IPS DF 4.7 (cell line): ENCODE data around the gene FAM228A.
"Not testable (repeated sequence)": the region's sequence is repeated elsewhere in the genome, so short reads cannot be mapped to it uniquely, and the experiment has no call there.

Experiments used
- DNase-seq: peaks from one replicate; pipeline ENCODE4 v3.0.0-alpha.2; 2013; ENCODE audit warnings: low spot score; ENCODE audit errors: extremely low read depth

The FAM228A gene

DNA sequence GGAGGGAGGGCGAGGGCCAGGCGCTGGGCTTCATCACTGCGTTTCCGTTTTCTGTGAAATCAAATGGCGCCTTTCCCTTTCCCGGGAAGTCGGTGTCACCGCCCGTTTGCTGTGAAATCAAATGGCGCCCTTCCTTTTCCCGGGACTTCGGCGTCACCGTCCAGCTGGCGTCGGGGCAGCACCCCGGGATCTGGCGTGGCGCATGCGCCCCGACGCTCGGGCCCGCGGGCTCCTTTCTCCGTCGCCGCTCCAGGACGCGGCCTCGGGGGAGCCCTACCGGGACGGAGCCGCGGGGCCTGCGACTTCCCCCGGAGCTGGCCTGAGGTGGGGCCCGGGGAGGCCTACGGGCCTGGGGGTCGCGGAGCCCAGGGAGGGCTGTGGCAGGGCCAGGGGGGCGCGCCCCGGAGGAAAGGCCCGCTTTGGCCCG lies at the start of gene FAM228A:
Gene FAM228A (plus strand): TSS at position 203 of the 427 bp plus-strand sequence. CDS start 428 bp downstream, outside the sequence.
- DNase-seq, result no peak

DNA sequence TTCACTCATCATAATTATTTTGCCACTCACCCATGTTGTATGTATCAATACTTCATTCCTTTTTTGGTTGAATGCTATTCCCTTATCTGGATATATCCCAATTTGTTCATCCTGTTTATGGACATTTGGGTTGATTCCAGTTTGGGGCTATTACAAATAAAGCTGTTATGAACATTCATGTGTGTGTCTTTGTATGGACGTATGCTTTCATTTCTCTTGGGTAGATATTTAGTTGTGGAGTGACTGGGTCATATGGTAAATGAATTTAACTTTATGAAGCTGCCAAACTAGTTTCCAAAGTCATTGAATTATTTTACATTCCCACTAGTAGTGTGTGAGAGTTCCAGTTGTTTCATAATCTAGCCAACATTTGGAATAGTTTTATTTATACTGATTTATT lies 48.9 kb upstream of the FAM228A start:
- DNase-seq, result no peak

DNA sequence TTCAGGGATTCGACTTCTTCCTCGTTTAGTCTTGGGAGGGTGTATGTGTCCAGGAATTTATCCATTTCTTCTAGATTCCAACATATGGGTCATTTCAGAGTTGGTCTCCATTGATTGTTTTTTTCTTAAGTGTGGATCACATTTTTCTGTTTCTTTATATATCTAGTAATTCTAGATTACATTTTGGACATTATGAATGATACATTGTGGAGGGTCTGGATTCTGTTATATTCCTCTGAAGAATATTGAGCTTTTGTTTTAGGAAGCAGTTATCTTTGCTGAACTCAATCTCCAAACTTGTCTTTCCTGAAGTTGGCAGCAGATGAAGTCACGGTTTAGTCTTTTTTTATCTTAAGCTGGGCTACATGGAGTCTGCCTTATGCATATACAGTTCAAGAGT lies 42.3 kb upstream of the FAM228A start:
- no peak for DNase-seq

DNA sequence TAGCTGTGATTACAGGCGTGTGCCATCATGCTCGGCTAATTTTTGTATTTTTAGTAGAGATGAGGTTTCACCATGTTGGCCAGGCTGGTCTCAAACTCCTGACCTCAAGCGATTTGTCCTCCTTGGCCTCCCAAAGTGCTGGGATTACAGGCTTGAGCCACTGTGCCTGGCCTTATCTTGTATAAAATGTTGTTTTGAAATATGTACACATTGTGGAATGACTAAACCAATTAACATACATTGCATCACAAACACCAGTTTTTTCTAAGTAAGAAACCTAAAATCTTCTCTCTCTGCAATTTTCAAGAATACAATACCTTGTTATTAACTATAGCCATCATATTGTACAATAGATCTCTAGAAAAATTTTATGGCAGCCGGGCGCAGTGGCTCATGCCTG lies 34.5 kb upstream of the FAM228A start:
- DNase-seq, result not testable (repeated sequence)

DNA sequence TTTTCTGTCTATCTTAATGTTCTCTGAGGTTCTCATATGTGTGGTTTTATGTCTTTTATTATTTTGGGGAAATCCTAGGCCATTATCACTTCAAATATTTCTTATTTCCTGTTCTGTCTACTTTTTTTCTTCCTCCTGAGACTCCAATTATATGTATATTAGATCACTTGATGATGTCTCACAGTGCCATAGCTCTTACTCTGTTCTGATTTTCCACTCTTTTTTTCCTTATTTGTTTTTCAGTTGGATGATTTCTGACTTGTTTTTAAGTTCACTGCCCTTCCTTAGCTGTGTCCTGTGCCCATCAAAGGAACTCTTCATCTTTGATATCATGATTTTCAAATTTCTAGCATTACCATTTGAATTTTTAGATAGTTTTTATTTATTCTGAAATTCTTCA lies 27.5 kb upstream of the FAM228A start:
- no peak for DNase-seq

DNA sequence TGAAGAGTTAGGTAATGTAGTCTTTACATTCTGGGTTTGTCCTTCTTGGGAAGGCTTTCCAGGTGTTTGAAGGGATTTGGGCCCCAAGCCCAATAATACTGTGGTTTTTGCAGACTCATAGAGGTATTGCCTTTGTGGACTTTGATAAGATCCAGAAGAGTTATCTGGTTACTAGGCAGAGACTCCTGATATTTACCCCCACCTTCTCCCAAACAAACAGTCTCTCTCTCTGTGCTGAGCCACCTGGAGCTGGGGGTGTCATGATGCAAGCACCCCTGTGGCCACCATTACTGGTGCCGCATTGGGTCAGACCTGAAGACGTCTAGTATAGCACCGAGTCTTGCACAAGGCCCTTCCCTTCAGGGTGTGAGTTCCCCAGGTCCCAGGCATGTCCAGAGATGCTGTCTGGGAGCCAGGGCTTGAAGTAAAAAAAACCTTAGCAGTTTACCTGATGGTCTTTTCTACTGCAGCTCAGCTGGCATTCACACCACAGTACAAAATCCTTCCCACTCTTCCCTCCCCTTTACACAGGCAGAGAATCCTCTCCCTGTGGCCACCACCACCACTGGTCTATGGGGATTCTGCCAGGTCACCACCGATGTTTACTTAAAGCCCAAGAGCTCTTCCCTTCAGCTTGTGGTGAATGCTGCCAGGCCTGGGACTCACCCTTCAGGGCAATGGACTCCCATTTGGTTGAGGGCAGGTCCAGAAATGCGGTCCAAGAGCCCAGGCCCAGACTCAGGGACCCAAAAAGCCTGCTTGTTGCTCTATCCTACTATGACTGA lies 22.2 kb upstream of the FAM228A start:
- no peak for DNase-seq

DNA sequence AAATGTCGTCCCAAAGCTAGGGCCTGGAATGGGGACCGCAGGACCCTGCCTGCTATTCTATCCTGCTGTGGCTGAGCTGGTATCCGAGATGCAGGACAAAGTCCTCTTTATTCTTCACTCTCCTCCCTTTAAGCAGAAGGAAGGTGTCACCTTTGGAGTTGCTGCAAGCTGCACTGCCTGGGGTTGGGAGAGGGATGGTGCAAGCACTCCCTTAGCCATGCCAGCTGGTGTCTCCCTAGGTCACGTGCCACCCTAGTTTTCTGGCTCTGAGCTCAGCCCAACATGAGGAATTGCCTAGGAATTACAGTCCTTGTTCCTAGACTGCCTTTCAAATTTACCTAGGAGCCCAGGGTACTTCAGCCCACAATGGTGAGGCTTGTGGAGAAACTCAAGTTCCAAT lies 21.4 kb upstream of the FAM228A start:
- DNase-seq, result no peak

DNA sequence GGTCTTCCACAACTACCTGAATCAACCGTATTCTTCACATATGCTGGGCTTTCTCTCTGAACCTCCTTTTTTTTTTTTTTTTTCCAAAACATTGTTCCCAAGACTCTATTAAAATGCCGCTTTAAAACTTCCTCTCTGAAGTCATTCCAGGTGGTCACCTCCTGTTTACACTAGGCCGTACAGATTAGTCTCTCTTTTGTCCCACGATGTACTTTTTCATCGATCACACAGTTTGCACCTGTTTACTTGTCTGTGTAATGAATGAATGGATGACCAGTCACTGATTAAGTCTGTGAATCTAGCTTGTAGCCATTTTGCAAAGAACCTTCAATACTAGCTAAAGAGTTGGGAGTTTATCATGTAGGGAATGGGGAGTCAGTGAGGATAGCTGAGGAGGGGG lies 16.7 kb upstream of the FAM228A start:
- DNase-seq, result no peak

DNA sequence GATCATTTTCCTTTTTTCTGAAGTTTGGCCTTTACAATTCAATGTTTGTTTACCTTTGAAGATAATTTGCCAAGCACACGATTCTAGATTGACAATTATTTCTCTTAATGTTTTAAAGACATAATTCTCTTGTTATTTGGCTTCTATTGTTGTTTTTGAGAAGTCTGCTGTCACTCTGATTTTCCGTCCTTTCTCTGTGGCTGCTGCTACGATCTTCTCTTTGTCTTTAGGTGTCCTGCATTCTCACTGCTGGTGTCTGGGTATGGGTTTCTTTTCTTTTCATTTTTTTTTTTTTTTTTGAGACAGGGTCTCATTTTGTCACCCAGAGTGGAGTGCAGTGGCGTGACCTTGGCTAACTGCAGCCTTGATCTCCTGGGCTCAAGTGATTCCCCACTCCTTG lies 15.1 kb upstream of the FAM228A start:
- no peak for DNase-seq

DNA sequence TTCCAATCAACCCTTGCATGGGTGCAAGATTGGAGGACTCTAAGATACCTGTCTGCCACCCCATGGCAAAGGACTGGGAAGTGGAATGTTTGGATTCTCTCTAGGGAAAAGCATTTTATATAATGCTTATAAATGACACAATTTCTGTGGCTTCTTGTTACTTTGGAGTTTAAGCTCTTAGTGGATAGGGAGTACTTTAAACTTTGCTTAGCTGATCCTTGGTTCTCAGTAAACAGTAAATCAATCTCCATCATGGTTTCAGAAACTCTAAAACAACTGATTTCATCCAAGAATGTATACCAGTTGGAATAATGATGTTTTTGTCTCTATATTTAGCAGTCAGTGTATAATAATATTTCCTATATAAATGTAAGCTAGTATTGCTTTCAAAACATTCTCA lies 14.1 kb upstream of the FAM228A start:
- no peak for DNase-seq

DNA sequence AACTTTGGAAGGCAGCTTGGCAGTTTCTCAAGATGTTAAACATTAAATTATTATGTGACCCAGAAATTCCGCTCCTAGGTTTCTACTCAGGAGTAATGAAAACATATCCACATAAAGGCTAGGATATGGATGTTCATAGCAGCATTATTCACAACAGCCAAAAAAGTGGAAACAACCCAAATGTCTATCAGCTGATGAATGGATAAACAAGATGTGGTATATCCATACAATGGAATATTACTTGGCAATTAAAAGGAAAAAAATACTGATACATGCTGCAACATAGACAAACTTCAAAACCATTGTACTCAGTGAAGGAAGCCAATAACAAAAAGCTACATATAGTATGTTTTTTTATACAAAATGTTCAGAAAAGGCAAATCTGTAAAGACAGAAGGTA lies 12.4 kb upstream of the FAM228A start:
- no peak for DNase-seq

DNA sequence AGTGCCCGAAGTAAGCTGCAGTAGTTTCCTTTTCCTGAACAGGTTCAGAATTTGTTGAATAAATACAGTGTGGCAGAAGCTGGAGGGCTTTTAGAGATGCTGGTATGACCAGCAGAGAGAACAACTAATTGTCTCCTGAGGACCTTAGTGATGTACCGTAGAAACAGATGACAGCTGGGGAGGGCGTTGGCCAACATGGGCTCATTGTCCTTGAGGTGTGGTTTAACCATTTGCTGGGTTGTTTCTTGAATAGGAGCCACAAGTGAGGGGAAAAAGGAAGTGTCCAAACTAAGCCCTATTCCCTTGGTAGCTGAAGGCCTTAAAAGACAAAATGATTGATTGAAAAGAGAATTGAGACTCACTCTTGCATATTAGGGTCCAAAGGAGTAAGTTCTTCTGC lies 11.7 kb upstream of the FAM228A start:
- no peak for DNase-seq

DNA sequence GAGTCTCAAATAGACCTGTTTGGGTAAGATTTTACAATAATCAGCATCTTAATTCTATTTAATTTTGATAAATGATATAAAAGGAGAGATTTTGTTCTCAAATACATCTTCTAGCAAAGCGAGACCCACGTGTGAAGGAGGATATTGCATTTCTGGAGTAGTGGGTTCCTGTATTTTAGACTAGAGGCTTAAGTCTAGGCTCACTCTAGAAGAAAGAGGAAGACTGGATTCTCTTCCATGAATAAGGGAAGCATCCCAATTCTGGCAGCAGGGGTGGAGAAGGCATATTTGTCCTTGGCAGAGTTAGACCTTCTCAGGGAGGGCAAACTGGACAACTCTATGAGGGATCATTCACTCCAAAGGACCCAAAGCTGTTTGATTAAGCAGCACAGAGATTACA lies 11.3 kb upstream of the FAM228A start:
- DNase-seq, result no peak

DNA sequence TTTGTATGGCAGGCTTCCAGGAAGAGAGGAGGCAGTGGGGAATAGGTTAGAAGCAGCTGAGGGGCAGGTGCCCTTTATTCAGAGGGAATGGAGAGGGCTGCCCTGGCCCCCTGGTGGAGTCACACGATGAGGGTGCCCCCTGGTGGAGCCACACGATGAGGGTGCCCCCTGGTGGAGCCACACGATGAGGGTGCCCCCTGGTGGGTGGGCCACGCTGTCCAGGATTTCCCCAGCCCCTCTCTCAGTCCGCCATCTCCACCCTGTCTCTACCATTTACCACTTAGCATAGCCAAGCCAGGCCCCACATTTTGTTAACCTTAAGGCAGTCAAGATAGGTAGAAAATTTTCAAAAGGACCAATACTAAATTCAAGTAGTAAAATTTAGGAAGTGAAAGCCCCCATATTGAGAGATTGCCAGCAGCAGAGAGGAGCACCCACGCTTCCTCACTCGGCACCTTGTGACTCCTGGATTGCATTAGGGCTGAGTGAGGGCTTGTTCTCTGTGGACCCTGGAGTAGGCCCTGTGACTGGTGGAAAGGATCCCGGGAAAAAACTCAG lies 10.4 kb upstream of the FAM228A start:
- DNase-seq, result peak; percentile 22

DNA sequence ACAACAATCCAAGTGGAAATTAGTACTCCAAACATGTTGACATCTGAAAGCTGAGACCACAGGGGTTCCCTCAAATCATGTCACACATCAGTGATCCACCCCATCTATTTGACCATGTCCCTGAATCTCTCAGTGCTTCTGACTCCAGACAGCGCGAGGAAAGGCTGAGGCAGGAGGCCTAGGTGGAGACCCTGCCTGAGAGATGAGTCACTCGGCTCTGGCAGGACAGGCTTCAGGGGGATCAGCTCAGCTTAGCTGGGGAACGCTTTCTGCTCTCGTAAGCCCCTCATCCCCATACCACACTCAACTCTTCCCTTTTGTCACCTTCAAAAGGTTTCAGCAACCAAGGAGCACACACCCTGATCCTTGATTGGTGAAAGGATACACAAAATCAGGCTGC lies 5.8 kb upstream of the FAM228A start:
- DNase-seq, result no peak

DNA sequence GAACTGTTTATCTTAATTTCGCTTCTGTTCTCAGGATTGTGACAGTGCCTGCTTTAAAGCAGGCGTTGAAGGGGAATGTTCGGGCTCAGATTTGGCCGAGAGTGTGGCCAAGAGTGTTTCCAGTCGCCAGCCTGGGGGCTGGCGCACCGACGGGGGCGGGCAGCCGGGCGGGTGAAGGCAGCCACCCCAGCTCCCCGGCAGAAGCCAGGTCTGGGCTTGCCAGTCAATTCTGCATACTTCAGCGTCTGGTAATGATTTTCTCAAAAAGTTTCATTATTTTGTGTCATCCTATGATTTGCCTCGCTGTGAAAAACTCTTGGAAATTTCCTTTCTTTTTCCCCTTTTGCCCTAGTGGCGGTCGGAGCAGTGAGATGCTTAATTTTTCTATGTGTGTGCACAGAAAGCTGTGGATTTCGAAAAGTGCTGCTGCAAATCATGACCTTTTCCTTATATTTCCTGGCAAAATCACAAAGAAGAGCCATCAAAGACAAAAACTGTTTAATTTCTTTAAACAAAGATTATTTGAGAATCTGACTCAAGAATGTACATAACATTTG lies 856 bp downstream of the FAM228A start:
- no peak for DNase-seq

DNA sequence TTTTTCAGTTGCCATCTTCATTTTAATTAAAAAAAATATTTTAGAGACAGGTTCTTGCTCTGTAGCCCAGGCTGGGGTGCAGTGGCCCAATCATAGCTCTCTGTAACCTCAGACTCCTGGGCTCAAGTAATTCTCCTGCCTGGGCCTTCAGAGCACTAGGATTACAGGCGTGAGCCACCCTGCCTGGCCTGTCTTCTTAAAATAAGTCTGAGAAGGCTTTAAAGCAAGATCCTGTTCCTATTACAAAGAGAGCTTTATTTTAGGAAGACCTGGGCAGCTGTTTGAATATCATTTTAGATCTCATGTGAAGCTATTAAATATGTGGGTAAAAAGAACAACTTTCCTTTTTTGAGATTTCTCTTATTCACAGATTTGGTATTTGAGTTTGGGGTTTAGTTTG lies 1.5 kb downstream of the FAM228A start:
- no peak for DNase-seq

DNA sequence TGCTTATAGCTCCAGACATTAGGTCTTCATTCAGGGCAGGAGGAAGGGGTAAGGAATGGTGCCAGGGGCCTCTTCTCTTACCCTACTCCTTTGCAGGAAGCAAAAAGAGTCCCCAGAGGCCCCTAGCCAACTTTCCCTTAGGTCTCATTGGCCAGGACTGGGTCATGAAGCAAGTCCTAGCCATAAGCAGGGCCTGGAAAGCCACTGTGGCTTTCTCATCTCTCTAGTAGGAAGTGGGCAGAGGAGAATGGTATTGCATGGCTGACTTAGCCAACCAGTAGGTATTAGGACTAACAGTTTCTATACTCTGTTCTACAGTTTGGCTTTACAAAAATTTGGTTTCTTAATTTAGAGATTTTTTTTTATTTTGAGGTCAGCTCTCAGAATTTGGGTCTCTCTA lies 4.8 kb downstream of the FAM228A start:
- no peak for DNase-seq

DNA sequence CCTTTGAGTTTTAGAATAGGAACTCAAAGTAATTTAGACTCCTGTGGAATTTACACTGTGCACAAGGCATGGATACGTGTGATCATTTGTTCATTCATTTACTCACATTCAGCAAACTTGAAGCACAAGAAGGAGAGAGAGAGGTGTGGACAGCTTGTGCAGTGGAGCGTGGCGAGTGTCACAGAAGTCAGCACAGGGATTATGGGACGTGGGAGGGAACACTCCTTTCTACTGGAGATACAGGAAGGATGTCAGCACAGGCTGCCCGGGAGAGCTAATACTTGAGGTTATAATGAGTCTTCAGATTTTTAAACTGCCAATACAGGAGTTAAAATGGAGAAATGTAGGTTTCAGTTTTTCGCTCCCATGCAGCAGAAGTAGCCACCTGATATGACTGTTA lies 7.0 kb downstream of the FAM228A start:
- no peak for DNase-seq

DNA sequence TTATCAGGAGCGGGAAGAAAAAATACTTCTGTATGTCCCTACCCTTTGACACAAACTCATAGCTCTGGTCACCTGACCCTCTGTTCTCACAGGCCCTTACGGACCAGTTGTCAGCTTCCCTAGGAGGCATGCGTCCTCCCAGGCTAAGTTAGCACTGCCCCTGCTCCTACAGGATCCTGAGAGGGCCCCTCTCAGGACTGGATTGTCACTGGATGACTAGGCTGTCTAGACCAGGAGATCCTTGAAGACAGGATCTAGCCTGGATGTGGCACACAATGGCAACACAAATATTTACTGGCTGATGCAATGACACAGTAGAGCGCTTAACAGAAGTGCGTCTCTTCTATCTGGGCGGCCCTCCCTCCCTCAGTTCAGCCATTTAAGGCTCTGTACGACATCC lies 7.7 kb downstream of the FAM228A start:
- DNase-seq, result no peak

DNA sequence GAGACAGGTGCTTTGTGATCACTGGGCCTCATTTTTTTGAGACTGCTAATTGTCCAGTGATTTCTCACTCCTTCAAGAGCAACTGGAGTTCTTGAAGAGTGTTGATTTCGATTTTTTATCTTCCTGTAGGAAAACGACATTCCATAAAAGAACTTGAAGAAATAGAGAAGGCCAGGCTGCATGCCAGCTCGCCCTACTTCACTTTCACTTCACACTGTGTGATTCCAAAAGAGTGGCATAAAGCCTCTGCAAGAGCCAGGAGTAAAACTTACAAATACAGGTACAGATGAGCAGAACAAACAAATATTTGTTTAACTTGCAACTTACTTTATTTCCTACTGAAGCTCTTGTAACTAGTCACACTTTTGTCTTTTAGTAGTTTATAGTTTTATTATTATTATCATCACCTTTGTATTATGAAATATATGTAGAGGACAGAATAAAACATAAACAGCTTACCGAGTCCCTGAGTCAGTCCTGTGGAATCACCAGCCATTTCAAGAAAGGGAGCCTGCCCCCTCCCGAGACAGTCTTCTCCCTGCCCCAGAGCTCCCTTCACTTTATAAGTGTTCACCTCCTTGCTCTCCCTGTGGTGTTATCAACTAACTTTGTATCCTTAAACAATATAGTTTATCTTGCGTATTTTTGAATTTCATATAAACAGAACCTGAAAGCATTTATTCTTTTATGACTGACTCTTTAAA lies 8.7 kb downstream of the FAM228A start:
- DNase-seq, result no peak

DNA sequence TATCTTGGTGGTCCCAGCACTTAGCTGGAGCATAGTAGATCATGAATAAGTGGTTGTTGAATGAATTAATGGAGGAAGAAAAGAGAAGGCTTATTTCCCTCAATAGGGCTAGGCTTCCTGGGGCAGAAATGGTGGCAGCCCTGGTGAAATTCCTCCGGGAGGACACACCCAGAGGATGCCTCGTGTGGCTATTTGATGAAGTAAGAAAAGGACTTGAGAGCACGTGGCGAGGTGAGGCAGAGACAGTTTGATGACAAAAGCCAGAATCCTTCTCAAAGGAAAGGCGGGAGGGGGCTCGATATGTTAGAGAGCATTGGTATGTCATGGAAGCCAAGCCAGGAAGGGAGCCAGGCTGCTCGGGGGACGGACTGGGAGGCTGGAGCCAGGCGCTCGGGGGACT lies 14.7 kb downstream of the FAM228A start:
- DNase-seq, result no peak
